Heart right ventricle (tissue), 16 donors: ENCODE results near the gene CSAD. TPM values are rescaled to one million over a fixed set of nuclear protein-coding genes. Genes with fewer than 3 reads are reported as not detected.
A peak's percentile ranks its signal among the peaks of the same experiment; 100 is the strongest.

ENCODE experiments used
- ATAC-seq, 8 donors: fragments of 200-7000 bp; cut with Tn5 transposase; one replicate each; pipeline ENCODE4 v1.9.1; 2020; ENCODE audit warnings: mild to moderate bottlenecking in 8 of 8, moderate library complexity in 8 of 8, moderate number of reproducible peaks in 1 of 8
- DNase-seq, 2 donors: peaks; one replicate each; pipeline ENCODE4 v3.0.0-alpha.2; 2020
- H3K27ac ChIP-seq, 10 donors: fragments of 200-600 bp; sonication (generic) in 2 of 10; one replicate each; pipeline versions ENCODE4 v1.5.0 to v1.8.0; 2020 to 2022; ENCODE audit warnings: mild to moderate bottlenecking in 3 of 10
- H3K27me3 ChIP-seq, 7 donors: fragments of 200-600 bp; one replicate each; pipeline ENCODE4 v1.8.0; 2021 to 2022; ENCODE audit warnings: mild to moderate bottlenecking in 2 of 7
- H3K36me3 ChIP-seq, 9 donors: fragments of 200-600 bp; sonication (generic) in 1 of 9; one replicate each; pipeline versions ENCODE4 v1.5.0 to v1.8.0; 2020 to 2022; ENCODE audit warnings: mild to moderate bottlenecking in 2 of 9
- H3K4me1 ChIP-seq, 9 donors: fragments of 200-600 bp; sonication (generic) in 1 of 9; one replicate each; pipeline versions ENCODE4 v1.5.0 to v1.8.0; 2020 to 2022; ENCODE audit warnings: mild to moderate bottlenecking in 4 of 9
- H3K4me3 ChIP-seq, 10 donors: fragments of 200-600 bp; sonication (generic) in 2 of 10; one replicate each; pipeline versions ENCODE4 v1.5.0 to v1.8.0; 2020 to 2022; ENCODE audit warnings: mild to moderate bottlenecking in 7 of 10, moderate library complexity in 2 of 10
- H3K9me3 ChIP-seq, 11 donors: fragments of 200-600 bp in 10 of 11; sonication (generic) in 2 of 11; one replicate each; pipeline versions ENCODE4 v1.5.0 to v1.8.0; 2013 to 2022; ENCODE audit warnings: mild to moderate bottlenecking in 2 of 11, control low read depth in 1 of 11, moderate library complexity in 1 of 11
- CTCF ChIP-seq, 9 donors: fragments of 200-600 bp; sonication (generic) in 2 of 9; IDR thresholded peaks; one replicate each; pipeline versions ENCODE4 v1.5.0 to v1.8.0; 2021 to 2022; ENCODE audit warnings: antibody characterized with exemption in 9 of 9, mild to moderate bottlenecking in 5 of 9, moderate library complexity in 1 of 9
- WGBS, 2 donors: extraction: QIAGEN DNeasy Blood & Tissue Kit; methylation state at CpG; one replicate each; pipeline ENCODE4 v1.1.7; 2013; ENCODE audit warnings: inconsistent platforms in 1 of 2; 5-methylcytosine and 5-hydroxymethylcytosine counted together
- intact Hi-C, 10 donors: fragments of 100-400 bp; cut with DNase I; formaldehyde crosslinking; loops; one replicate each; pipeline versions ENCODE4 v1.11.1 to v1.14.2; 2022
- polyA plus RNA-seq, 2 donors: library from polyadenylated mRNA; stranded (reverse); fragments of 200-250 nt; gene quantifications; one replicate each; pipeline ENCODE4 v1.2.3, GENCODE V29; 2013
- total RNA-seq, 10 donors: library from RNA; stranded (reverse); fragmentation: NEBNext Ultra II Directional in 3 of 10; extraction: Animal tissue kit (Norgen Biotek cat#: 25700) in 3 of 10; gene quantifications; one replicate each; pipeline versions ENCODE4 v1.2.1 to v1.2.4, GENCODE V29; 2021 to 2023
- donor health status: Arrhythmogenic right ventricular cardiomyopathy.
- donor health status: ischemic (EF 13 %, LVEDD 7.1; RV severe dilation, severe dysfunction).
- donor health status: healthy with polysubstance abuse.
- donor health status: DM: no; HTN: yes; CAD: no.
- donor health status: DM: no; HTN: no; CAD: no.
- donor health status: ischemic (EF 25% LVEDD 6.9; RV normal size, moderate dysfunction).
- donor health status: ischemic (EF 25% LVEDD 5.7; RV mildly dilated, moderate dysfunction).
- donor health status: healthy.
- donor health status: DM: yes; HTN: yes; CAD: no.
- donor health status: Ischemic cardiomyopathy.
- donor health status: ischemic (EF 35%, LVEDD 5.7; RV mildly dilated, moderate dysfunction).
- donor health status: nonischemic (EF 11% LVEDD 7.7; RV severe dilation, severe dysfunction).
- donor health status: DM: yes; HTN: yes; CAD: no.
- donor health status: PGD.
- donor health status: ischemic (EF 29% LVEDD 5.4; RV normal size, mild dysfunction).
- donor health status: nonischemic (EF 23%, LVEDD 6.1; RV moderate dilation, normal function).

Gene CSAD
- total and polyA plus RNA-seq, 12 donors, result 8.0 to 76.4 (median 9.5) TPM

DNA sequence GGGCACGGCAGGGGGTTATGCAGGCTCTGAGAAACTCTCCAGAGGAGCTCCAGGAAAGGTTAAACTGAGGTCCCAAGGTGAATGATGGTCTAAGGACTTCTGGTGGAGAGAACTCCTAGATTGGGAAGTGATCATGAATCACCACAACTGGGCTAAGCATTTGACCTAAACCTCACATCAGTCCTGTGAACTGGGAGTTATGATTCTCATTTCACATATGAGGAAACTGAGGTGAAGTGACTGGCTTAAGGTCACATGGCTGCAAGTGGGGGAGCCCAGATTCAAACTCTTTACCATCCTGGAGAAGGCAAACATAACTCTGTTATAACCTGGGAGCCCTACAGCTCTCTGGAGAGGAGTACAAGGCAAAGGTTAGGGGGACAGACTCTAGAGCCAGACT lies 47.1 kb upstream of the CSAD start:
- Histone ChIP-seq H3K27me3 (peaks cover 0 to 10% (median 0%) of the 10 kb centered on the region in 7 donors), H3K27ac (no peak overlapping the region), H3K4me3 (no peak overlapping the region), H3K4me1 (peaks cover 14 to 49% (median 37%) of the 10 kb centered on the region in 9 donors), H3K9me3 (no peaks in the 10 kb centered on the region), H3K36me3 (peaks cover 0 to 9% (median 0%) of the 10 kb centered on the region in 9 donors)
- intact Hi-C loops, result no loop called here
- DNase-seq, result no peak
- no peak for TF ChIP-seq CTCF (IDR thresholded peaks at IDR 0.05)
- WGBS, 2 donors, result 94 to 95% methylated on average over 1 of the region's 1 CpG
- no peak for ATAC-seq

DNA sequence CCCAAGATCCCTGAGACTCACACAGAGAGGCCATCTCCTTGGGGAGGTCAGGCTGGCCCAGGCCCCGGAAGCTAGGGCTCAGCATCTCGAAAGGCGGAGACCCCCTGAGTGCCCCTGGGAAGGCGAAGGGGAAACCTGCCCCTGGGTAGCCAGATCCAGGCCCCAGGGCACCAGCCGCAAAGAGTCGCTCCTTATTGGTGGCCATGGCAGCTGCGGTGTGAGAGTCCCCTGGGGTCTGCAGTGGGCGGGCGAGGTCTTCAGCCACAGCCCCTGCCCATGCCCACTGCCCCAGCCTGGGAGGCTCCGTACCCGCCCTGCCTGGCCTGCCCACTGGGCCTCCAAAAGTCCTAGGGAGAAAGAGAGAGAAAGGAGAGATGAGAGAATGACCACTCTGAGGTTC lies 46.6 kb upstream of the CSAD start:
- intact Hi-C loops, result no loop called here
- DNase-seq (no peak), ATAC-seq (no peak)
- H3K36me3 ChIP-seq, result peaks cover 0 to 9% (median 0%) of the 10 kb centered on the region in 9 donors
- H3K27me3 ChIP-seq, result peaks cover 0 to 6% (median 0%) of the 10 kb centered on the region in 7 donors
- TF ChIP-seq CTCF (IDR thresholded peaks at IDR 0.05), result no peak
- 95 to 96% methylated on average over 11 of the region's 11 CpGs for WGBS, 2 donors
- H3K9me3 ChIP-seq, result no peaks in the 10 kb centered on the region
- peaks cover 9 to 49% (median 37%) of the 10 kb centered on the region in 9 donors for H3K4me1 ChIP-seq
- no peak overlapping the region for H3K27ac ChIP-seq
- H3K4me3 ChIP-seq, result no peak overlapping the region

DNA sequence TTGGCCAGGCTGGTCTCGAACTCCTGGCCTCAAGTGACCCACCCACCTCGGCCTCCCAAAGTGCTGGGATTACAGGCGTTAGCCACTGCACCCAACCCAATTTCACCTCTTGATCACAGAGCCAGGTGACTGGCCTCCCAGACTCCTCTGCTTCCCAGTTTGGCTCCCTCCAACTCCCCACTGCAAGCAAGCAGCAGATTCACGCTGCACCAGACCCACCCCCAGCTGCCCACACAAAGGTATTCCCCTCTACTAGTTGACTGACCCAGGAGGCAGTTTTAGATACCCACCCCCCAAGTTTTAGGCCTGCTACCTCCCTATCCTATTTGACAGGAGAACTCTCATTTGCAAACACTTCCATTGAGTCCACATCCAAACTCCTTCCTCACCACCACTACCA lies 46.1 kb upstream of the CSAD start:
- Histone ChIP-seq H3K27ac (no peak overlapping the region), H3K27me3 (peaks cover 0 to 3% (median 0%) of the 10 kb centered on the region in 7 donors), H3K36me3 (peaks cover 0 to 9% (median 0%) of the 10 kb centered on the region in 9 donors), H3K4me1 (peaks cover 9 to 50% (median 40%) of the 10 kb centered on the region in 9 donors), H3K4me3 (no peak overlapping the region), H3K9me3 (no peaks in the 10 kb centered on the region)
- intact Hi-C loops, result no loop called here
- 95 to 96% methylated on average over 4 of the region's 4 CpGs for WGBS, 2 donors
- DNase-seq, result no peak
- no peak for TF ChIP-seq CTCF (IDR thresholded peaks at IDR 0.05)
- ATAC-seq, result no peak

DNA sequence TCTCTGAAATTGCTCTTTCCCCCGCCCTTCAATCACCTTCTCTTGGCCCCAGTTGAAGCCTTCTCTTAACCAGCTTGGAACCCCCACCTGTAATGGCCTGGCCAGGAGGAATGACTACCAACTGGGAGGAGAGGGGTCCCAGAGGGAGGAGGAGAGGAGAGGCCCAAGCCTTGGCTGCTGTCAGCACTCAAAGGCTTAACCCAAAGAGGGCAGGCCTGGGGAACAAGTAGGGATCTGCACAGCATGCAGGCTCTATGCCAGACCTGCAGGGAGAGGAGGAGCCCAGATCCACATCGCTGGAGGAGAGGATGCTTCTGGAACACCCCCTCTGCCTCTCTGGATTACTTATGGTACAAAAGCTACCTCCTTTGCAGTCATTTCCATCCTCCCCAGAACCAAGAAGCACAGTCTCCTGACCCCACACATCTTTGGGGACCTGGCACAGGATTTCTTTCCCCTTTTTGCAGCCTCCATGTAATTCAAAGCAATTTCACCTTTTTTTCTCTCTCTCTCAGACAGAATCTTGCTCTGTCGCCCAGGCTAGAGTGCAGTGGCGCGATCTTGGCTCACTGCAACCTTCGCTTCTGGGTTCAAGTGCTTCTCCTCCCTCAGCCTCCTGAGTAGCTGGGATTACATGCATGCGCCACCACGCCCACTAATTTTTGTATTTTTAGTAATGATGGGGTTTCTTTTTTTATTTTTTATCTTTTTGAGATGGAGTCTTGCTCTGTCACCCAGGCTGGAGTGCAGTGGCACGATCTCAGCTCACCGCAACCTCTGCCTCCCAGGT lies 45.1 kb upstream of the CSAD start:
- no peak for DNase-seq
- H3K4me1 ChIP-seq, result peaks cover 9 to 42% (median 34%) of the 10 kb centered on the region in 9 donors

More for the DNA sequence above, 45.1 kb upstream of the CSAD start:
- ATAC-seq, result no peak
- H3K9me3 ChIP-seq, result no peaks in the 10 kb centered on the region
- no peak overlapping the region for H3K4me3 ChIP-seq
- intact Hi-C loops, result no loop called here
- peaks cover 0 to 9% (median 0%) of the 10 kb centered on the region in 9 donors for H3K36me3 ChIP-seq
- no peaks in the 10 kb centered on the region for H3K27me3 ChIP-seq
- no peak for TF ChIP-seq CTCF (IDR thresholded peaks at IDR 0.05)
- WGBS, 2 donors, result 92% methylated on average over 10 of the region's 10 CpGs
- H3K27ac ChIP-seq, result peak overlapping the region in 1 of 10 donors; percentile 17
